IMR-90 (cell line): ENCODE measurements around the gene OR2H2. TPM values are rescaled to one million over a fixed set of nuclear protein-coding genes. Genes with fewer than 3 reads are reported as not detected.

Experiments
- ATAC-seq: fragments of 200-7000 bp; cut with Tn5 transposase; 2 replicates; pipeline ENCODE4 v1.9.1; 2020; ENCODE audit warnings: low read depth, mild to moderate bottlenecking, moderate library complexity
- BruUV-seq: library from RNA; stranded (reverse); fragments of 400-500 nt; replicated peaks from 2 replicates; lab custom pipeline; 2021; lab: Mats Ljungman, UMichigan
- CTCF ChIA-PET: fragments of 300-600 bp; formaldehyde crosslinking; extraction: SDS; loops from one replicate; lab custom pipeline; 2021; ENCODE audit warnings: antibody characterized with exemption; lab: Yijun Ruan, JAX
- POLR2A ChIA-PET: fragments of 300-600 bp; sonication (Branson Sonifier 250); formaldehyde crosslinking; loops from one replicate; lab custom pipeline; 2022; ENCODE audit warnings: antibody characterized with exemption; ENCODE audit not compliant: unreplicated experiment; lab: Charles Lee
- DNase-seq: peaks from one replicate; pipeline ENCODE4 v3.0.0; 2013
- H2AFZ ChIP-seq: replicated peaks from 2 replicates; pipeline ENCODE3; 2013; ENCODE audit warnings: low read length, mild to moderate bottlenecking; ENCODE audit not compliant: poor library complexity
- H2AK5ac ChIP-seq: 2 replicates; pipeline ENCODE4 v1.6.1; 2013; ENCODE audit warnings: low read depth, low read length, inconsistent platforms
- H2AK9ac ChIP-seq: replicated peaks from 2 replicates; pipeline ENCODE3; 2013; ENCODE audit warnings: mild to moderate bottlenecking, low read depth, low read length, moderate library complexity; ENCODE audit not compliant: poor library complexity
- H2BK120ac ChIP-seq: 2 replicates; pipeline ENCODE4 v1.6.1; 2013; ENCODE audit warnings: low read depth, low read length, inconsistent platforms
- H2BK15ac ChIP-seq: 3 replicates; pipeline ENCODE4 v1.6.1; 2013; ENCODE audit warnings: low read depth, low read length, inconsistent platforms
- H2BK20ac ChIP-seq: 2 replicates; pipeline ENCODE4 v1.6.1; 2013; ENCODE audit warnings: low read depth, mild to moderate bottlenecking, inconsistent platforms, low read length, moderate library complexity
- H2BK5ac ChIP-seq: 2 replicates; pipeline ENCODE4 v1.6.1; 2013; ENCODE audit warnings: mild to moderate bottlenecking, low read depth, low read length, inconsistent platforms; ENCODE audit not compliant: poor library complexity, severe bottlenecking
- H3K14ac ChIP-seq: replicated peaks from 2 replicates; pipeline ENCODE4 v1.6.1; 2013; ENCODE audit warnings: low read depth, low read length, inconsistent platforms
- H3K18ac ChIP-seq: 2 replicates; pipeline ENCODE4 v1.6.1; 2013; ENCODE audit warnings: low read depth, low read length, control low read depth
- H3K23ac ChIP-seq: 2 replicates; pipeline ENCODE4 v1.6.1; 2013; ENCODE audit warnings: low read depth, low read length, inconsistent platforms
- H3K27ac ChIP-seq: 2 replicates; pipeline ENCODE4 v1.5.1; 2013; ENCODE audit warnings: mild to moderate bottlenecking, control low read depth, low read length; ENCODE audit not compliant: insufficient read depth
- H3K27me3 ChIP-seq: 2 replicates; pipeline ENCODE4 v1.6.1; 2013; ENCODE audit warnings: low read length; ENCODE audit not compliant: control insufficient read depth, insufficient read depth
- H3K36me3 ChIP-seq: 2 replicates; pipeline ENCODE4 v1.6.1; 2013; ENCODE audit warnings: low read length, mixed read lengths; ENCODE audit not compliant: control insufficient read depth, insufficient read depth
- H3K4ac ChIP-seq: 2 replicates; pipeline ENCODE4 v1.6.1; 2013; ENCODE audit warnings: low read depth, low read length, inconsistent platforms
- H3K4me1 ChIP-seq: 2 replicates; pipeline ENCODE4 v1.6.1; 2013; ENCODE audit warnings: low read length, mixed read lengths; ENCODE audit not compliant: control insufficient read depth, insufficient read depth
- H3K4me2 ChIP-seq: 2 replicates; pipeline ENCODE4 v1.6.1; 2013; ENCODE audit warnings: low read depth, mild to moderate bottlenecking, control low read depth, low read length, moderate library complexity
- H3K4me3 ChIP-seq: 2 replicates; pipeline ENCODE4 v1.5.1; 2013; ENCODE audit warnings: low read depth, mild to moderate bottlenecking, control low read depth, low read length, moderate library complexity; ENCODE audit not compliant: insufficient read depth
- H3K56ac ChIP-seq: 2 replicates; pipeline ENCODE4 v1.6.1; 2013; ENCODE audit warnings: low read length, inconsistent platforms; ENCODE audit not compliant: insufficient read depth; ENCODE audit errors: extremely low read depth
- H3K79me1 ChIP-seq, 2 experiments: 2 replicates each; pipeline ENCODE4 v1.6.1; 2013; ENCODE audit warnings: low read length in 2 of 2, inconsistent platforms in 1 of 2, low read depth in 1 of 2
- H3K9ac ChIP-seq: 2 replicates; pipeline ENCODE4 v1.6.1; 2013; ENCODE audit warnings: low read depth, low read length, control low read depth
- H3K9me1 ChIP-seq: 2 replicates; pipeline ENCODE4 v1.6.1; 2013; ENCODE audit warnings: low read length, inconsistent platforms; ENCODE audit not compliant: insufficient read depth
- H3K9me3 ChIP-seq: 2 replicates; pipeline ENCODE4 v1.6.1; 2013; ENCODE audit warnings: low read length; ENCODE audit not compliant: control insufficient read depth, insufficient read depth
- H4K20me1 ChIP-seq: 2 replicates; pipeline ENCODE4 v1.6.1; 2013; ENCODE audit warnings: low read length, inconsistent platforms; ENCODE audit not compliant: insufficient read depth
- H4K5ac ChIP-seq: 2 replicates; pipeline ENCODE4 v1.6.1; 2013; ENCODE audit warnings: mild to moderate bottlenecking, low read depth, low read length, control low read depth
- H4K8ac ChIP-seq, 2 experiments: 2 replicates each; pipeline ENCODE4 v1.6.1; 2013; ENCODE audit warnings: low read depth in 2 of 2, low read length in 2 of 2, control low read depth in 1 of 2, inconsistent platforms in 1 of 2
- H4K91ac ChIP-seq: 2 replicates; pipeline ENCODE4 v1.6.1; 2013; ENCODE audit warnings: low read depth, low read length, inconsistent platforms; ENCODE audit not compliant: insufficient read depth
- BHLHE40 ChIP-seq: fragments of 150-350 bp; IDR thresholded peaks from 2 replicates; pipeline ENCODE4 v1.6.1; 2016; ENCODE audit warnings: mild to moderate bottlenecking, low read depth, low read length
- CEBPB ChIP-seq: IDR thresholded peaks from 2 replicates; pipeline ENCODE4 v1.6.1; 2012; ENCODE audit warnings: low read depth, low read length, improper control_type of control experiment
- CHD1 ChIP-seq: IDR thresholded peaks from 2 replicates; pipeline ENCODE4 v1.6.1; 2012; ENCODE audit warnings: low read depth, low read length, improper control_type of control experiment
- FOS ChIP-seq: fragments of 150-350 bp; IDR thresholded peaks from 2 replicates; pipeline ENCODE4 v1.6.1; 2016; ENCODE audit warnings: low read depth, low read length
- MAFK ChIP-seq: IDR thresholded peaks from 2 replicates; pipeline ENCODE4 v1.6.1; 2012; ENCODE audit warnings: low read depth, low read length, improper control_type of control experiment
- MAZ ChIP-seq: IDR thresholded peaks from 2 replicates; pipeline ENCODE4 v1.6.1; 2012; ENCODE audit warnings: low read depth, mild to moderate bottlenecking, low read length, improper control_type of control experiment, moderate library complexity, borderline replicate concordance
- MXI1 ChIP-seq: IDR thresholded peaks from 2 replicates; pipeline ENCODE4 v1.6.1; 2012; ENCODE audit warnings: low read depth, mild to moderate bottlenecking, low read length, moderate library complexity, borderline replicate concordance
- NFE2L2 ChIP-seq: fragments of 150-350 bp; IDR thresholded peaks from 2 replicates; pipeline ENCODE4 v1.6.1; 2016; ENCODE audit warnings: low read depth, mild to moderate bottlenecking, low read length
- POLR2A ChIP-seq: IDR thresholded peaks from 2 replicates; pipeline ENCODE4 v1.6.1; 2012; ENCODE audit warnings: mild to moderate bottlenecking, low read depth, low read length
- RAD21 ChIP-seq: IDR thresholded peaks from 2 replicates; pipeline ENCODE4 v1.6.1; 2012; ENCODE audit warnings: low read length, improper control_type of control experiment
- RCOR1 ChIP-seq: IDR thresholded peaks from 2 replicates; pipeline ENCODE4 v1.6.1; 2012; ENCODE audit warnings: mild to moderate bottlenecking, low read length, improper control_type of control experiment; ENCODE audit not compliant: insufficient replicate concordance
- RFX5 ChIP-seq: IDR thresholded peaks from 2 replicates; pipeline ENCODE4 v1.8.0; 2012; ENCODE audit warnings: low read depth, mild to moderate bottlenecking, low read length, moderate library complexity
- SMC3 ChIP-seq: fragments of 150-350 bp; IDR thresholded peaks from 2 replicates; pipeline ENCODE4 v1.6.1; 2016; ENCODE audit warnings: low read depth, mild to moderate bottlenecking, antibody characterized with exemption, low read length, moderate library complexity
- WGBS, 2 experiments: methylation state at CpG; one replicate each; pipeline versions ENCODE4 v1.1.5 to v1.1.7; 2013; ENCODE audit warnings: missing lambda C conversion rate in 2 of 2; ENCODE audit not compliant: insufficient read length in 1 of 2; ENCODE audit errors: extremely low coverage in 2 of 2; 5-methylcytosine and 5-hydroxymethylcytosine counted together
- dilution Hi-C: fragments of 300-500 bp; cut with HindIII; formaldehyde crosslinking; loops from one replicate; pipeline ENCODE4 v1.14.3; 2018; ENCODE audit warnings: low sequenced_read_pairs; ENCODE audit not compliant: unreplicated experiment
- in situ Hi-C: fragments of 300-500 bp; cut with MboI; formaldehyde crosslinking; loops from 3 replicates; pipeline ENCODE4 v1.14.3; 2019; ENCODE audit warnings: low sequenced_read_pairs, inconsistent platforms, mixed read lengths
- intact Hi-C: fragments of 100-400 bp; cut with micrococcal nuclease; formaldehyde crosslinking; loops from 2 replicates; pipeline ENCODE4 v1.10.0; 2022
- polyA plus RNA-seq, 3 experiments: library from polyadenylated mRNA; depleted of rRNA; stranded (reverse); fragments of >200 nt; gene quantifications; 2 replicates each; pipeline ENCODE4 v1.2.3, GENCODE V29; 2012; ENCODE audit warnings: low replicate concordance in 1 of 3
- total RNA-seq: library from RNA; depleted of rRNA; stranded (reverse); fragments of >200 nt; gene quantifications from 2 replicates; pipeline ENCODE4 v1.2.3, GENCODE V29; 2012
- TF ChIP-seq, protein P1 (sequence below): fragments of 150-350 bp; IDR thresholded peaks from 2 replicates; pipeline ENCODE4 v1.6.1; 2017; ENCODE audit warnings: mild to moderate bottlenecking, antibody characterized with exemption, low read length, low read depth
- TF ChIP-seq, protein P2 (sequence below): conservative IDR thresholded peaks from 2 replicates; pipeline ENCODE4 v1.5.1; 2012; ENCODE audit warnings: mild to moderate bottlenecking, low read depth, low read length, improper control_type of control experiment
- TF ChIP-seq, protein P3 (sequence below): fragments of 150-350 bp; IDR thresholded peaks from 2 replicates; pipeline ENCODE4 v1.6.1; 2016; ENCODE audit warnings: low read depth, mild to moderate bottlenecking, low read length, moderate library complexity, borderline replicate concordance

Gene OR2H2
- total and polyA plus RNA-seq, 2 of the 4 experiments (the other 2 are of a cell fraction), result not detected

DNA sequence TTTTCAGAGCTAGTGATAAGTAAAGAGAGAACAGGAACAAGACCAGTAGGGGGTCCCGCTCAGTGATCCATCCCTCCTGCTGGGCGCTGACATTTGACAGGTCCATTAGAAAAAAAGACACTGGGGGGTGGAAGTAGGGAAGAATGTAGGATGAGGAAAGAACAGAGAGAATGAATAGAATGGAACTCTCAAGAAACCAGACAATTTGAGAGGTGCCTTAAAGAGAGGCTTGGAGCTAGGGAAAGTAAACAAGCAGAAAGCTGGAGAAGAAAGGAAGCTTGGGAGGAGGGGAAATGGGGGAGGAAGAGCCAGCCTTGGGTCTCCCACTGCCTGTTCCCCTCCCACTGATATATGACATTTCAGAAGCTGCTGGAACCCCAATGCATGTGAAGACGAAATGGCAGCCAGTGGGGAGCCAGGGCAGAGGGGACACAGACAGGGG is 39.6 kb downstream of the OR2H2 start:
- no peak overlapping the region for H3K4me3 ChIP-seq
- H2BK20ac ChIP-seq, result no peak overlapping the region
- no peak overlapping the region for H3K14ac ChIP-seq
- H3K18ac ChIP-seq, result no peak overlapping the region
- H3K9ac ChIP-seq, result no peak overlapping the region
- H4K20me1 ChIP-seq, result peaks cover 4% of the 10 kb centered on the region
- H2AK9ac ChIP-seq, result no peak overlapping the region
- no peaks in the 10 kb centered on the region for H3K27me3 ChIP-seq
- ChIA-PET CTCF (interaction anchor here (2.3 kb wide), 1 partner anchor 10 kb away, joined by 5 read pairs; no protein-coding TSS in a partner anchor), POLR2A (no interaction called here)
- peaks cover 7% of the 10 kb centered on the region for H3K4me1 ChIP-seq
- H3K9me1 ChIP-seq, result peaks cover 11% of the 10 kb centered on the region
- H3K56ac ChIP-seq, result no peak overlapping the region
- H3K9me3 ChIP-seq, result no peaks in the 10 kb centered on the region
- dilution Hi-C loops (no loop called here), intact Hi-C loops (no loop called here), in situ Hi-C loops (no loop called here)
- peaks cover 23 to 45% of the 10 kb centered on the region in 2 experiments for H3K79me1 ChIP-seq
- no peak overlapping the region for H4K5ac ChIP-seq
- TF ChIP-seq RCOR1, result no peak
- TF ChIP-seq, protein P1, sequence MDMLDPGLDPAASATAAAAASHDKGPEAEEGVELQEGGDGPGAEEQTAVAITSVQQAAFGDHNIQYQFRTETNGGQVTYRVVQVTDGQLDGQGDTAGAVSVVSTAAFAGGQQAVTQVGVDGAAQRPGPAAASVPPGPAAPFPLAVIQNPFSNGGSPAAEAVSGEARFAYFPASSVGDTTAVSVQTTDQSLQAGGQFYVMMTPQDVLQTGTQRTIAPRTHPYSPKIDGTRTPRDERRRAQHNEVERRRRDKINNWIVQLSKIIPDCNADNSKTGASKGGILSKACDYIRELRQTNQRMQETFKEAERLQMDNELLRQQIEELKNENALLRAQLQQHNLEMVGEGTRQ, result no peak
- TF ChIP-seq CEBPB, result no peak
- no peak for TF ChIP-seq BHLHE40
- TF ChIP-seq FOS, result no peak
- no peak for TF ChIP-seq POLR2A
- TF ChIP-seq, protein P2, sequence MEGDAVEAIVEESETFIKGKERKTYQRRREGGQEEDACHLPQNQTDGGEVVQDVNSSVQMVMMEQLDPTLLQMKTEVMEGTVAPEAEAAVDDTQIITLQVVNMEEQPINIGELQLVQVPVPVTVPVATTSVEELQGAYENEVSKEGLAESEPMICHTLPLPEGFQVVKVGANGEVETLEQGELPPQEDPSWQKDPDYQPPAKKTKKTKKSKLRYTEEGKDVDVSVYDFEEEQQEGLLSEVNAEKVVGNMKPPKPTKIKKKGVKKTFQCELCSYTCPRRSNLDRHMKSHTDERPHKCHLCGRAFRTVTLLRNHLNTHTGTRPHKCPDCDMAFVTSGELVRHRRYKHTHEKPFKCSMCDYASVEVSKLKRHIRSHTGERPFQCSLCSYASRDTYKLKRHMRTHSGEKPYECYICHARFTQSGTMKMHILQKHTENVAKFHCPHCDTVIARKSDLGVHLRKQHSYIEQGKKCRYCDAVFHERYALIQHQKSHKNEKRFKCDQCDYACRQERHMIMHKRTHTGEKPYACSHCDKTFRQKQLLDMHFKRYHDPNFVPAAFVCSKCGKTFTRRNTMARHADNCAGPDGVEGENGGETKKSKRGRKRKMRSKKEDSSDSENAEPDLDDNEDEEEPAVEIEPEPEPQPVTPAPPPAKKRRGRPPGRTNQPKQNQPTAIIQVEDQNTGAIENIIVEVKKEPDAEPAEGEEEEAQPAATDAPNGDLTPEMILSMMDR, result no peak
- no peak for TF ChIP-seq MXI1
- TF ChIP-seq CHD1, result no peak
- no peak for TF ChIP-seq RFX5
- TF ChIP-seq NFE2L2, result no peak
- no peak for TF ChIP-seq MAFK
- TF ChIP-seq RAD21, result no peak
- no peak for TF ChIP-seq SMC3
- TF ChIP-seq, protein P3, sequence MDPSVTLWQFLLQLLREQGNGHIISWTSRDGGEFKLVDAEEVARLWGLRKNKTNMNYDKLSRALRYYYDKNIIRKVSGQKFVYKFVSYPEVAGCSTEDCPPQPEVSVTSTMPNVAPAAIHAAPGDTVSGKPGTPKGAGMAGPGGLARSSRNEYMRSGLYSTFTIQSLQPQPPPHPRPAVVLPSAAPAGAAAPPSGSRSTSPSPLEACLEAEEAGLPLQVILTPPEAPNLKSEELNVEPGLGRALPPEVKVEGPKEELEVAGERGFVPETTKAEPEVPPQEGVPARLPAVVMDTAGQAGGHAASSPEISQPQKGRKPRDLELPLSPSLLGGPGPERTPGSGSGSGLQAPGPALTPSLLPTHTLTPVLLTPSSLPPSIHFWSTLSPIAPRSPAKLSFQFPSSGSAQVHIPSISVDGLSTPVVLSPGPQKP, result no peak
- TF ChIP-seq MAZ, result no peak
- H3K4ac ChIP-seq, result no peak overlapping the region
- H2BK5ac ChIP-seq, result no peak overlapping the region
- no CpG with 5 or more reads among the region's 3 CpGs for WGBS, 2 experiments
- no peak overlapping the region for H4K91ac ChIP-seq
- H3K4me2 ChIP-seq, result no peak overlapping the region
- no peak overlapping the region for H2AK5ac ChIP-seq
- DNase-seq (no peak), ATAC-seq (no peak)
- peaks cover 31% of the 10 kb centered on the region for H3K36me3 ChIP-seq
- no peak overlapping the region for H2BK15ac ChIP-seq
- BruUV-seq, result no TSS peak
- H2BK120ac ChIP-seq, result no peak overlapping the region
- no peak overlapping the region for H3K23ac ChIP-seq
- H4K8ac ChIP-seq, result no peak overlapping the region
- H3K27ac ChIP-seq, result no peak overlapping the region
- H2AFZ ChIP-seq, result no peak overlapping the region
